ENCODE data around the gene NAGA. TPM values are rescaled to one million over a fixed set of nuclear protein-coding genes. Genes with fewer than 3 reads are reported as not detected.

The NAGA gene
- total and polyA plus RNA-seq, 9 of the 15 experiments (the other 6 are each of a cell fraction or from before 2014, with no cell fraction given): 6.5 to 20.6 (median 17.4) TPM

GRCh38 chr22:42090596-42091454 is 20.2 kb upstream of the NAGA start, which contains the start of gene NDUFA6 (continued):
- TF ChIP-seq AFF4 (CRISPR knock-in tag; IDR thresholded peaks at IDR 0.05): 0 out of 2 replicates have a peak, but pooled peaks have one; percentile 59
- TF ChIP-seq ZNF830 (CRISPR knock-in tag; IDR thresholded peaks at IDR 0.05): no peak
- TF ChIP-seq POLR2A (conservative IDR thresholded peaks at IDR 0.05): peak; percentile 95
- TF ChIP-seq FOXP4 (CRISPR knock-in tag; IDR thresholded peaks at IDR 0.05; ENCODE audit: borderline replicate concordance): 0 out of 2 replicates have a peak, but pooled peaks have one; percentile 17
- TF ChIP-seq BHLHE40 (IDR thresholded peaks at IDR 0.05; ENCODE audit: low read length): peak; percentile 92
- TF ChIP-seq CTBP1 (IDR thresholded peaks at IDR 0.05; ENCODE audit: borderline replicate concordance): peak; percentile 75
- TF ChIP-seq PHF8 (IDR thresholded peaks at IDR 0.05; ENCODE audit: borderline replicate concordance, low read length): peak; percentile 96; the same call in 1 of the 2 replicates
- peak; percentile 60; the same call in 1 of the 2 replicates for TF ChIP-seq ETV5 (CRISPR knock-in tag; IDR thresholded peaks at IDR 0.05; ENCODE audit: low read depth)
- TF ChIP-seq CTCF (IDR thresholded peaks at IDR 0.05 in 2 of 3, conservative IDR thresholded peaks at IDR 0.05 in 1 of 3; ENCODE audit: insufficient read depth in 2 of 3, low read depth in 1 of 3, low read length in 3 of 3): peak; percentile 89 to 92 (median 90)
- peak; percentile 23 to 70 for TF ChIP-seq E2F6 (IDR thresholded peaks at IDR 0.05; ENCODE audit: borderline replicate concordance in 1 of 2, extremely low read depth in 1 of 2, insufficient read depth in 1 of 2, insufficient read length in 1 of 2, low read depth in 1 of 2, low read length in 1 of 2, poor library complexity in 1 of 2, severe bottlenecking in 1 of 2)
- peak; percentile 73 for TF ChIP-seq POLR2AphosphoS5 (IDR thresholded peaks at IDR 0.05; ENCODE audit: control insufficient read depth, insufficient read depth, low read depth, low read length)
- peak; percentile 67 for TF ChIP-seq NFIC (IDR thresholded peaks at IDR 0.05)
- TF ChIP-seq ZNF398 (CRISPR knock-in tag; IDR thresholded peaks at IDR 0.05): no peak

Data from K562 (cell line).